Central memory CD4-positive, alpha-beta T cell (primary cell): ENCODE measurements around the gene RMI2.
"Not testable (repeated sequence)": the region's sequence is repeated elsewhere in the genome, so short reads cannot be mapped to it uniquely, and the experiment has no call there.

Source experiments
- DNase-seq: peaks from one replicate; pipeline ENCODE4 v3.0.0; 2022

The RMI2 gene

DNA sequence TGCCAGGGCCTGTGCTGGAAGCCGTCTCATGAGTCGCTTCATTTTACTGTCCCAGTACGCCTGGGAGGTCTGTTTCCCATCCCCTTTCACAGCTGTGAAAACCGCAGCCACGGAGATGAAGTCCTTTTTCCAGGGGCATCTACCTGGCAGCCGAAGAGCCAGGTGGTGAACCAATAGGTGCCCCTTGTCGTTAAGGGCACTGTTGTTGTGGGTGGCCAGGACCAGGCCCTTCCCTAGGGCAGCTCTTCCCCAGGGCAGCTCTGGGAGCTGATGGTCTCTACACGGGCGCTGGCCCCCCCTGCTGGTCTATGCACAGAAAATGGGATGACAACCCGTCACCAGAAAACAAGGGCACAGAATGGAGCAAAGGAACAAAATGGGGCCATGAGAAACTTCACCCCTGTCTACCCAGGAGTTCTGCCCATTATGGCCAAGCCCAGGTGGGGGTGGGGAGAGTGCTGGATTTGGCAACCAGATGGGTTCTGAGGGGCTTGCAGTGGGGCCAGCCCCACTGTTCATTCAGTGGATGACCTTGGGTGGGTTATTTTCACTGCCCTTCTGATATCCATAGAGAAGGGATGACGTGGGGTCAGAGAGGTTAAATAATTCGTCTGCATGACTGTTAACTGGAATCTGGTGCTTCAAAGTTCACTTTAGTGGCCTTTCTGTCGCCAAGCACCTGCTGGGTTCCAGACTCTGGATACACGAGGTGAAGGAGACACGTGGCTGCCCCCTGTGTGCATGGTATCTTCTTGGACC, 11.5 kb downstream of the RMI2 start:
- peak; percentile 28 for DNase-seq

DNA sequence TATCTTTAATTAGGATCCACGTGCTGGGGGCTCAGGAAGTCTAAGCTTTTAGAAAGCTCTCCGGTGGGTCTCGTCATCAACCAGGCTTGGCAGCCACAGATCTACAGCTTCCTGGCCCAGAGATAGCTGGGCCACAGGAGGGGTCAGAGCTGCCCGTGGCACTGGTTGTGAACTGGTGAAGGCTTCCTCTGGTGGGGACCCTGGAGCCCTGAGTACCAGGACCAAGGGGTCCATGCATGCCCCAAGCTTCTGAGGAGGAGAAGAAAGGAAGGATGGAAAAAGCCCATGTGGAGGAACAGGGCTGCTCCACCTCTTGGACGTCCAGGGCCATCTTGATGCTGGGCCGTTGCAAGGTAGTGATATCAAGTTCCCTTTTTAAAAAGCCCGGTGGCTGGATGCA, 13.3 kb downstream of the RMI2 start:
- no peak for DNase-seq

DNA sequence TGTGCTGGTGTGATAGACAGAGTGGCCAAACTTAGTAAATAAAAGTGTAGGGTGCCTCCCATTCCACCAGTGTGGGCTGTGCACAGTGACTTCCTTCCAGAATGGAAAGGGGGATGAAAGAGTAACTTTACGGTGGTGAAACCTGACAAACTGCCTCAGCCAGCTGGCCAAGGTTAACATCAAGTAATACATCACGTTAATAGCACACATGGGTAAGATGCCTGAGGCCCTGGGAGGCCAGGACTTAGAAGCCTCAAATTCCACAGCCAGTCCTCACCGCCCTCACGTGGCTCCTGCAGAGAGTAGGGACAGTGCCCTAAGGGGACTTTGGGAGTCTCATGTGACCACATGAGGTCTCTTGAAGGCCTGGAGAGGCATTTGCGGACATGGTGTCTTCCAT, 14.1 kb downstream of the RMI2 start:
- no peak for DNase-seq

DNA sequence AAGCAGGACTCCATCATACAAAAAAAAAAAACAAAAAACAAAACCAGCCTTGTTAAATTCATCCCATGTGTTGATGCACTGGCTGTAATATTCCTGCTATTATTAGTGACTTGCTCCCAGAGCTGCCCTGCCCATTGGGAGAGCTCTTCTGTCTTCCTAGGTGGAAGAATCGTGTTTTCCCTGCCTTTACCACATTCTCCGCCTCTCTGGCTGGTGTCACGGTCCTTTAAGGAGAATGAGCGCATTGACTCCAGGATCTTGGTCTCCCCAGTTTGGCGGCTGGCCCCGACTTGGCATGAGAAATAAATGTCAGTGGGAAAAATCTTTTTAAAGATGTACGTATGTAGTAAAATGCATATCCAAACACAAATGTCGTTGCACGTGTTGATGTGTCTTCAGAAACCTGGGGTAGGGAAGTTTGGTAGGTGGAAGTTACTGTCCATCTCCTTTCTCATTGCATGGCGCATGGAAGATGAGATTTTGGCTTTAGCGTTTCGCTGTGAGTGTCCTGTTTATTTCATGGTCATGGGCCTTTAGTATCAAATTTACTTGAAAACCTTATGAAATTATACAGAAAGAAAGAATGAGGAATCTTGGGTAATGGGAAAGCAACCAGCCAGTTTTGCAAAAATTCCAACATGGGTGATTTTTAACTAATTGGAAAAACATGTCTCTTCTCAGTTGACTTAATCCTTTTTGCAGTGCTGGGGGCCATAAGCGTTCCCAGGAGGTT, 15.5 kb downstream of the RMI2 start:
- no peak for DNase-seq

DNA sequence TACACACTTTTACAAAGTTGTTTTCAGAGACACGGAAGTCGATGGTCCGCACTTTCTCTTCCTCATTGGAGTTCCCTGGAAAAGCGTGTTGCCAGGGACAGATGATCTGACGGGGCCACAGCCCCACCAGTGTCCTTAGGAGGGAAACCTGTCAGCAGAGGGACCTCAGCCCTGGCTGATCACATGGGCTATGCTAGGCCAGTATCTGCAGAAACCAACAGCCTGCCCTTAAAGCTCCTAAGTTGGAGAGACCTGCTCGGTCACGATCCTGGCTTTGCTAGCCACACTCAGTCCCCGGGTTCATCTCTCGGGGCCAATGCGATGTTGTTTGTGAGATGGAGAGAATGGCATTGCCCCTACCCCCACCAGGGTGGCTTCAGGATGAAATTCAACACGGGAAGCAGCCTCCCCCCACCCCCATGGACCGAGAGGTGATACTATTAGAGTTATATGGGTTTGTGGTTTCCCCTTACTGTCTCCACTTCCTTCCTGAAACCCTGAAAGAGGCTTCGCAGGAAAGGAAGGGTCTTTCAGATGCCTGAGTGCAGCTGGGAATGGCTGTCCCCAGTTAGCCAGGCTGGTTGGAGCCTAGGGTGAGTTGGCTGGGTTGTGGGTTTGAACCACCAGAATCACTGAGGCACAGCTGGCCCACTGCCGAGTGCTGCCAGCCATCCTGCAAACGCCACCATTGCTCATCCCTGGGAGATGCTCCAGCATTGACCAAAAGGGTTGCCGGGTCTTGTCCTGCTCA, 16.6 kb downstream of the RMI2 start:
- peak; percentile 40 for DNase-seq

DNA sequence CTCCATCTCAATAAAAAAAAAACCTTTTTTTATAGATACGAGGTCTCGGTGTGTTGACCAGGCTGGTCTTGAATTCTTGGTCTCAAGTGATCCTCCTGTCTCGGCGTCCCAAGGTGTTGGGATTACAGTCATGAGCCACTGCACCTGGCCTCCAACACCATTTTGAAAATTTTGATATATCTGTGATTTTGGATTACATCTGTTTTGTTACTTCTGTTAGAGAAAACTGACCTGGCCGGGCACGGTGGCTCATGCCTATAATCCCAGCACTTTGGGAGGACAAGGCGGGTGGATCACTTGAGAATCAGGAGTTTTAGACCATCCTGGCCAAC, 18.6 kb downstream of the RMI2 start:
- DNase-seq: no peak

DNA sequence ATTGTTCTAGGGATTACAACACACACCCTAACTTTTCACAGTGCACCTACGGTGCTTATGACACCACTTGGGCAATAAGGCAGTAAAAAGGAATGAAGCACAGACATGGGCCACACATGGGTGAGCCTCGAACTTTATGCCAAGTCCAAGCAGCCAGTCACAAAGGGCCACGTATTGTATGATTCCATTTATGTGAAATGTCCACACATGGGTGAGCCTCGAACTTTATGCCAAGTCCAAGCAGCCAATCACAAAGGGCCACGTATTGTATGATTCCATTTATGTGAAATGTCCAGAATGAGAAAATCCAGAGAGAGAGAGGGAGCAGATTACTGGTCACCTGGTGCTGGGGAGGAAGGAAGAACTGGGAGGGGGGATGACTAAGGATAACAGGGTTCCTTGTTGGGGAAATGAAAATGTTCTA, 22.2 kb downstream of the RMI2 start:
- DNase-seq: no peak

DNA sequence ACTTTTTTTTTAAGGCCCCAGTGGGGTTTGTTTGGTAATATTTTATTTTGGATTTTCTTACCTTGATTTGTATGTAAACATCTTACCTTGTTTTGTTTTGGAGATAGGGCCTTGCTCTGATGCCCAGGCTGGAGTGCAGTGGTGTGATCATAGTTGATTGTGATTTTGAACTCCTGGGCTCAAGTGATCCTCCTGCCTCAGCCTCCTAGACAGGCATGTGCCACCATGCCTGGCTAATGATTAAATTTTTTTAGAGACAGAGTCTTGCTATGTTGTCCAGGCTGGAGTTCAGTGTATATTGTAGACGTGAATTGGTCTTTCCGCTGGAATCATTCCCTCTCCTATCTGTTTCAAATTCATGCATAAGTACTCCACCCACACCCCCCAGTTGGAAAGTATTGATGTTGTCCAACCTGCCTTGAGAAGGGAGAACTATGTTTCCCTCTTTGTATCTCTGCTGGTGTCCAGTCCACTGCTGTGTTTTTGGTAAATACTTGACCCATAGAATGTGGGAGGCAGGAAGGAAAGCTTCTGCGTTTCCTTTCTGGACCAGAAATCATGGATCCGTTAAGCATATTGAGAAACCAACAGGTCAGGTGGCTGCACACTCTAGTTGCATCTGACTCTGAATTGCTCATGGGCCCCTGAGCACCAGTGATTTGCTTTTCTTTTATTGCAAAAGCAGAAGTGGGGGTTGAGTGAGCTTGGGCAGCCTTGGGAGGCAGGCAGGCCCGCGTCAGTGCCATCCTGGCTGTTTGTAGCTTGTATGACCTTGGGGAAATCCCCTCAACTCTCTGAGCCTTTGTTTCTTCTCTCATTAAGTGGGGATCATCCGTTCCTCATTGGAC, 25.0 kb downstream of the RMI2 start:
- no peak for DNase-seq

DNA sequence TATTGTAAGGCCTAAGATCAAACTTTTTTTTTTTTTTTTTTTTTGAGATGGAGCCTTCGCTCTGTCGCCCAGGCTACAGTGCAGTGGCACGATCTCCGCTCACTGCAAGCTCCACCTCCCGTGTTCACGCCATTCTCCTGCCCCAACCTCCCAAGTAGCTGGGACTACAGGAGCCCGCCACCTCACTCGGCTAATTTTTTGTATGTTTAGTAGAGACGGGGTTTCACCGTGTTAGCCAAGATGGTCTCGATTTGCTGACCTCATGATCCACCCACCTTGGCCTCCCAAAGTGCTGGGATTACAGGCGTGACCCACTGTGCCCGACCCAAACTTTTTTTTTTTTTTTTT, 25.6 kb downstream of the RMI2 start:
- not testable (repeated sequence) for DNase-seq

DNA sequence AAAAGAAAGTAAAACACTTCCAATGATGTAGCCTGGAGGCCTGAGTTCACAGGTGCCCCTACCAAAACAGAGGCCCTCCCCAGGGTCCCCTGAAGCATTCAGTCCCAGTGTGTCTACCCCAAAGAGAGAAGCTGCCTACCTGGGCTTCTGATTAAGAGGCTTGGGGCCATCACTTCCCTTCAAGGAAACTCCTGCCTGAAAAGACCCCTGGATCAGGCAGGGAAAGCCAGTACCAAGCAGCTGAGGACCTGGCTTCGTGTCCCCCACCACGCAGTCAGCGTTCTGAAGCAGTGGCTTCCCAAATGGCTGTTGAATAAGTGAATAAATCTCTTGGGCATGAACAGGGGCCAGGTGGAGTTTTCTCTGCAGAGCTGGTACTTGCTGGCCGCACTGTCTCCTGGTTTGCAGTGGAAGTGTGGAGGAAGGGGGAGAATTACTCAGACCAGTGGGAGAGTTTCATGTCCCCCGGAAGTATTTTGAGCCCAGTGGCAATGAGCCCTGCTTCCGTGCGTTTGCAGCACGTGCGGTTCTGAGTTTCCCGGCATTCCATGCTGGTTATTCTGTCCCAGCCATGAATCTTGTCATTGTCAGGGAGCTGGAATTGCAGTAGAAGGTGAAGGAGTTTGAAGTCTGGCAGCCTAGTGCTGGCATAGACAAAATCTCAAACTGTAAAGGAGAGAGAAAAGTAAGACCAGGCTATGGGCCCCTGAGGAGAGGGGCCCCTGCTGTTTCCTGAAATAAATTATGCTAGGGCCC, 27.0 kb downstream of the RMI2 start:
- no peak for DNase-seq

DNA sequence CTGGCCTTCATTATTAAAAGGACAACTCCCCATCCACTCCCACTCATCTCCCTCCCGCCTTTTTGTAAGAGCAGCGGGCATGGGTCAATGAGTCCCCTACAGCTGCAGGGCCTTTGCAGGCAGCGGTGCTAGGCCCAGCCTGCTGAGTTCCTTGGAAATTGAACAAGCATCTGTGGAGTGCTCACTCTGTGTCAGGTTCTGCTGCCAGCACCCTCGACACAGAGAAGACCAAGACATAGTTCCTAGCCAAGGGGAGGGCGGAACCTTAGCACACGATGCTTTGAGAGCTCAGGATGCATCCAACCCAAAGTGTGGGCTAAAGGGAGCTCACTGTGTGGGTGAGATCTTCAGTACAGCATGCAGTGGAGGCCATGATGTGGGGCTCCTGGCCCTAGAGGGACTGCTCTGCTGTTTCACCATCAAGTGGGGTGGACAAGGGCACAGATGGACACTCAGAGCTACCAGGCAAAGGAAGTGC, 27.6 kb downstream of the RMI2 start:
- no peak for DNase-seq

DNA sequence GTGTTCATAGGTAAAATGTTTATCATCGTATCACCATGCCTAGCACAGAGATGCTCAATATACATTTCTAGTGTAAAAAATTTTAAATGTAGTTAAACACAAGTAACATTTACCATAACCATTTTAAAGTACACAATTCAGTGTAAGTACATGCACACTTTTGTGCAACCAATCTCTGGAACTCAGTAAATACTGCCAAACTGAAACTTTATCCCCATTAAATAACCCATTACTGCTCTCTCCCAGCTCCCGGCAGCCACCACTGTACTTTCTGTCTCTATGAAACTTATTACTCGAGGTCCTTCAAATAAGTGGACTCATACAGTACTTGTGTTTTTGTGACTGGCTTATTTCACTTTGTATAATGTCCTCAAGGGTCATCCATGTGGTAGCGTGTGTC, 29.0 kb downstream of the RMI2 start:
- no peak for DNase-seq

DNA sequence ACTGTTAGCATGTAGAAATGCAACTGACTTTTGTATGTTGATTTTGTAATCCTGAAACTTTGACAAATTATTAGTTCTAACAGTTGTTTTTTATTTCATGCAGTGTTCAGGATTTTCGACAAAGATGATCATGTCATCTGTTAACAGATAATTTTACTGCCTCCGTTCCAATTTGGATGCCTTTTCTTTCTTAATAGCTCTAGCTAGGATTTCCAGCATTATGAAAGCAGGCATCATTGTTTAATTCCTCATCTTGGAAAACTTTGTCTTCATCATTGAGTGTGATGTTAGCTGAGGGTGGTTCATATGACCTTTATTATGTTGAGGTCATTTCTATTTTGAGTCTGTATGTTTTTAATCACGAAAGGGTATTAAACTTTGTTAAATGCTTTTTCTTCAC, 31.9 kb downstream of the RMI2 start:
- DNase-seq: no peak

DNA sequence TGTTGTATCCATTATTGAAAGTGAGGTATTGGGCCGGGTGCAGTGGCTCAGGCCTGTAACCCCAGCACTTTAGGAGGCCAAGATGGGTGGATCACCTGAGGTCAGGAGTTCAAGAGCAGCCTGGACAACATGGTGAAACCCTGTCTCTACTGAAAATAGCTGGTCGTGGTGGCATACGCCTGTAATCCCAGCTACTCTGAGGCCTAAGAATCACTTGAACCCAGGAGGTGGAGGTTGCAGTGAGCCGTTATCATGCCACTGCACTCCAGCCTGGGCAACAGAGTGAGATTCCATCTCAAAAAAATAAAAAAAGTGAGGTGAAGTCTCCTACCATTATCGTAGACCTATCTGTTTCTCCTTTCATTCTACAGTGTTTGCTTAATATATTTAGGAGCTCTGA, 33.7 kb downstream of the RMI2 start:
- not testable (repeated sequence) for DNase-seq

DNA sequence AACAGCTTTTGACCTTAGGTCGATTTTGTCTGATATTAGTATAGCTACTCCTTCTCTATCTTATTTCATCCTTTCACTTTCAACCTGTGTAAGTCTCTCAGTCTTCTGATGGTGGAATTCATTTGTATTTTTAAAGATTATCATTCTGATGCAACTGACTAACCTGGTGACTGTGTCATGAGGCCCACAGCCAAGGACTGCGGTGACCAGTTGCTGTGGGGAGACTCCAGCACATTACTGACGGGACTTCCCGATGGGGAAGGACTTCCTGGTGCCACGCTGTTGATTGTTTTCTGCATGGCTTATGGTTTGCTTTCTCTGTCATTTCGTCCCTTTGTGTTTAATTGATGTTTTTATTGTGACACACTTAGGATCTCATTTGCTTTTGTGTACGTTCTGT, 34.2 kb downstream of the RMI2 start:
- DNase-seq: peak; percentile 40

DNA sequence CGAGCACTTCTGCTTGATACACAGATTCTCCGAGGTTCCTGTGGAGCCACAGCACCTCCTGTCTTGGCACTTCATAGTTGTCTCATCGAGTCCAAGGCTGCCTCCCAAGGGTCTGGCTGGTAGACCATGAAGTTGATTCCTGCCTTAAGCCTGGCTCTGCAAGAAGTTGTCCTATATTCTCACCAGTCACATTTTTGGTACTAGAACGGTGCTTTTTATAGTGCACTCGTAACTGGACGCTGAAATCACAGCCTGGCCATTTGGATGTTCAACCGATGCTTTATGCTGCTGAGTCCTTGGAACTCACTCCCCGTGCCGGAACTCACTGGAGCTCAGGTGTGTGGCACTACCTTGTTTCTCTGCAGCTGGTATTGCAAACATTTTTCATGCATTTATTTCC, 35.6 kb downstream of the RMI2 start:
- DNase-seq: no peak

DNA sequence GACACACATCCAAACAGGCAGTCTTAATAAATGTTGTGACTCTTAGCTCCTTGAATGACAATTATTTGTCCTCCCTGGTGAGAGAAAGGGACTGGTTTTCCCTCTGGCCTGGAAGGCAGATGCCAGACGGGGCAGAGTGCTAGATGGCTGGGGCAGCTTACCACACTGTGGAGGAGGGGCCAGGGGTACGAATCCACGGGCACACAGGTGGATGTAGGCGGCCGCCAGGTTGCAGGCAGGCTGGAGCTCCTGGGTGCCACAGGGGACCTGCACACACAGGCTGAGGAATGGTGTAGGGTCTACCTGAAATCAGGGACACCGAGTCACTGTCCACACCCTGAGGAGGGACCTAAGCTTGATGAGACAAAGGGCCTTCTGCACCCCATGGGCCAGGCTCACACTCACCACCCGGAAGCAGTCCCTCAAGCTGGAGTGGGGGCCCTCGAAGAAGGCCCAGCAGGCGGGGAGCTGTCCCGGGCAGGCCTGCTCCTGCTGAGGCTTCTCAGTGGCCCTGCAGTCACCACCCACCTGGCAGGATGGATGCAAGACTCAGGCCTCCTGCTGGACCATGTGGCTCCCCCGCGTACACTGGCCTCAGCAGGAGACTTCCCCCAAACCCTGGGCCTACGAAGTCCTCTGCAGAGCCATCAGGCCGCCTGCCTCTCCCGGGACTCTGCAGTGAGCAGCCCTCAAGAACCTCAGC, 38.4 kb downstream of the RMI2 start:
- DNase-seq: no peak

DNA sequence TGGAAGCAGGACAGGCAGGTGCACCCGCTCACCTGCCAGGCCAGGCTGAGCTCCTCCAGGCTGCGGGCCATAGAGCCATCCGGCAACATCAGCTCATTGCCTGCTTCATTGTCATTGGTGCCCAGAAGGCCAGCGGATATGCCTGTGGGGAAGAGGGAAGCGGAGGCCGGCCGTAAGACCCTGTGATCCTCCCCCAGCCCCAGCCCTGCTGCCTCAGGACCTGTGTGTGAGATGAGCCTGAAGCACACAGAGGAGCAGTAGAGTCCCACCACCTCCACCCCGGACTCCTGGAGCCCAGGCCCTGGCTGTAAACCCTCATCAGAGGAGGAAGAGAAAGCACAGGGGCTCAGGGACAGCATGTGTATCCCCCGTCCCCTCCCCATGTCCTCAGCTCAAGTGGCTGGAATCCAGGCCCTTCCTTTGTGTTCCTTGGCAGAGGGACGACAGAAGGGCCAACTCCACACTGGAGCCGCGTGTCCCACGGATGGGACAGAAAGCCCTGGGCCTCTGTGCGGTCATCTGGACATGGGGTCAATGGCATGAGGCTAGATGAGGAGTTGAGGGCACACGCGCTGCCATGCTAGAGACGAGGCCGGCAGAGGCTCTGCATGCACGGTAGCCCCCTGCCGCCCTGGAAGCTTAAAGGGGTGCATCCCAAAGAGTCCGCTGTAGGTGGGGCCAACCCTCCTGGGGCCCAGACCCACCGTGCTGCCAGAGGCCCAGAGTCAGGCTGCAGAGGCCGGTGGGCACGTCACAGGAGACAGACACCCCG, 39.1 kb downstream of the RMI2 start:
- no peak for DNase-seq

DNA sequence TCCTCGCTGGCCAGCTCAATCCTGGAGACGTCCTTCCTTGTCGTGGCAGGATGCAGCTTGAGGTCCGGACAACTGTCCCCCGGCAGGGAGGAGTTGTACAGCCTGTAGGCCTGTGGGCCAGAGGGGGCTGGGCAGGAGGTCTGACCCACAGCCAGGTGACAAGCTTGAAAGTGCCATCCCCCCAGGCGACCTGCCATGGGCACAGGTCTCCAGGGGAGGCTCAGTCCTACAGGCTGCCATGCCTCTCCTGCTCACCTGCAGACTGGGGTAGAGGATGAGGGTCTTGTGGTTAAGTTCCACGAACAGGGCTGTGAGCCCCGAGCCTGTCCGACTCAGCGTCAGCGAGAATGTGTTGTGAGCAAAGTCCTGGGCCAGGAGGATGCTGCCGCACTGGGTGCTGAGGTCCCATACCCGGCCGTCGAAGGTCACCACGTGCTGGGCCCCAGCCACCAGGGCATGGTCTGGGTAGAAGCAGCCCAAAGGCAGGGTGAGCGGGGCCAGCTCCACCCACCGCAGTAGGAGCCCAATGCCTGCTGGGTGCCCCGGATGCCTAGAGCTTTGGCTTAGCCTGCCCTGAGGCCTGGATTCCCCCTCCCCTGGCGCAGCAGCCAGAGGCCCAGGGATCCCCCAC, 39.8 kb downstream of the RMI2 start:
- DNase-seq: no peak

DNA sequence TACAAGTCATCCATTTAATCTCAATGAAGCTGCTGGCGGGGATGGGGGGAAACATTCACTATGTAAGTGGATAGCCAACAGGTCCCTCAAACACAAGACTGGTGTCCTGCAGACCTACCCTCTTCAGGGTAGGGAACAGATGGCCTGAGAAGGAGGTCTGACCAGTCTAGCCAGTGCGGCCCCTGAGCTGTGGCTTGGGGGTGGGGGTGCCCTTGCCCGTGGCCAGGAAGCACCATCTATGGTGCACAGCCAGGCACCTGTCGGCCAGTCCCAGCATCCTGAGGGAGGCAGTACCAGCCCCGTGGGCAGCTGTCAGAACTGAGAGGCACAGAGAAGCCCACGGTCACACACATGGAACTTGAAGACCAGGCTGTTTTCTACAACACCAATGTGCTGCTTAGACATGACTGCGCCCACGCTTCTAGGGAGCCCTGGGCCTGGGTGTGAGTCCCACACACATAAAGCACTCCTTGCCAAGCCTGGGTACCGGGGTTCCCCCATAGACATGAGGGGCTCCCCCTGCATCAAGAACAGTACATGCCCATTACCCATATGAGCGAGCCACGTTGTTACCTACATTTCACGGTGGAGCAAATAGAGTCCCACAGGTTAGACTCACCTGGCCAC, 40.9 kb downstream of the RMI2 start:
- no peak for DNase-seq
